Endothelial cell of umbilical vein (primary cell): ENCODE data around the gene SCYL2. TPM values are rescaled to one million over a fixed set of nuclear protein-coding genes. Genes with fewer than 3 reads are reported as not detected.

ENCODE experiments used
- BruUV-seq: library from RNA; stranded (reverse); fragments of 400-500 nt; replicated peaks from 2 replicates; lab custom pipeline; 2021; lab: Mats Ljungman, UMichigan
- CTCF ChIA-PET: fragments of 300-600, 350-600 bp; sonication (Branson Sonifier 250); formaldehyde crosslinking; loops from one replicate; lab custom pipeline; 2021; ENCODE audit warnings: antibody characterized with exemption, inconsistent platforms; lab: Charles Lee
- POLR2A ChIA-PET: fragments of 300-600, 350-600 bp; sonication (Branson Sonifier 250); formaldehyde crosslinking; loops from one replicate; lab custom pipeline; 2021; ENCODE audit warnings: antibody characterized with exemption, inconsistent platforms; lab: Charles Lee
- DNase-seq: peaks from one replicate; pipeline ENCODE4 v3.0.0-alpha.2; 2011; ENCODE audit warnings: low read depth, low spot score
- FAIRE-seq: peaks from 2 replicates; lab custom pipeline; 2011; peaks lifted over from hg19 to GRCh38; lab: Jason Lieb, UNC
- H2AFZ ChIP-seq: 2 replicates; pipeline ENCODE4 v1.6.0; 2012; ENCODE audit warnings: low read depth, low read length, control low read depth, inconsistent platforms
- H3K27ac ChIP-seq: 2 replicates; pipeline ENCODE4 v1.5.1; 2011; ENCODE audit warnings: low read depth, mild to moderate bottlenecking, control low read depth, low read length, moderate library complexity; ENCODE audit not compliant: insufficient read depth
- H3K27me3 ChIP-seq, 2 experiments: 2 replicates each; pipeline versions ENCODE4 v1.6.0 to v1.6.1; 2011; ENCODE audit warnings: low read length in 2 of 2, mixed read lengths in 1 of 2; ENCODE audit not compliant: control insufficient read depth in 2 of 2, insufficient read depth in 2 of 2
- H3K36me3 ChIP-seq, 2 experiments: 2 replicates in 1 of 2; 3 replicates in 1 of 2; pipeline ENCODE4 v1.5.1; 2011; ENCODE audit warnings: low read length in 2 of 2, mild to moderate bottlenecking in 1 of 2, moderate library complexity in 1 of 2; ENCODE audit not compliant: control insufficient read depth in 2 of 2, insufficient read depth in 2 of 2; ENCODE audit errors: extremely low read depth in 1 of 2
- H3K4me1 ChIP-seq: 3 replicates; pipeline ENCODE4 v1.5.1; 2011; ENCODE audit warnings: mild to moderate bottlenecking, low read length; ENCODE audit not compliant: control insufficient read depth, insufficient read depth; ENCODE audit errors: extremely low read depth
- H3K4me2 ChIP-seq: 2 replicates; pipeline ENCODE4 v1.6.1; 2011; ENCODE audit warnings: low read length, control low read depth, mixed read lengths; ENCODE audit not compliant: insufficient read depth
- H3K4me3 ChIP-seq, 3 experiments: fragments of 200-600 bp in 1 of 3; sonication (generic), shearing (Covaris generic) in 1 of 3; replicated peaks in 1 of 3; 2 replicates each; pipeline ENCODE4 v1.5.1; 2011 to 2016; ENCODE audit warnings: control low read depth in 3 of 3, low read length in 3 of 3, mild to moderate bottlenecking in 2 of 3, inconsistent platforms in 1 of 3, low read depth in 1 of 3, moderate library complexity in 1 of 3; ENCODE audit not compliant: insufficient read depth in 1 of 3
- H3K79me2 ChIP-seq: 2 replicates; pipeline ENCODE4 v1.6.0; 2012; ENCODE audit warnings: low read length, inconsistent platforms; ENCODE audit not compliant: control insufficient read depth, insufficient read depth
- H3K9ac ChIP-seq: replicated peaks from 2 replicates; pipeline ENCODE3; 2011; ENCODE audit warnings: low read length, control low read depth; ENCODE audit not compliant: insufficient read depth; ENCODE audit errors: extremely low read depth
- H3K9me1 ChIP-seq: replicated peaks from 3 replicates; pipeline ENCODE4 v1.6.0; 2011; ENCODE audit warnings: mild to moderate bottlenecking, low read length; ENCODE audit not compliant: control insufficient read depth, insufficient read depth; ENCODE audit errors: extremely low read depth
- H3K9me3 ChIP-seq: replicated peaks from 2 replicates; pipeline ENCODE4 v1.5.1; 2012; ENCODE audit warnings: low read length, inconsistent platforms; ENCODE audit not compliant: control insufficient read depth, insufficient read depth
- H4K20me1 ChIP-seq: replicated peaks from 2 replicates; pipeline ENCODE3; 2011; ENCODE audit warnings: mild to moderate bottlenecking, low read length; ENCODE audit not compliant: control insufficient read depth, insufficient read depth; ENCODE audit errors: extremely low read depth
- EZH2 ChIP-seq: IDR thresholded peaks from 2 replicates; pipeline ENCODE4 v1.6.1; 2012; ENCODE audit warnings: borderline replicate concordance, low read depth, mild to moderate bottlenecking, moderate library complexity, low read length, inconsistent platforms; ENCODE audit not compliant: severe bottlenecking
- FOS ChIP-seq: IDR thresholded peaks from 2 replicates; pipeline ENCODE4 v1.6.1; 2011; ENCODE audit warnings: mild to moderate bottlenecking, low read length, moderate library complexity, borderline replicate concordance; ENCODE audit not compliant: insufficient read depth
- GATA2 ChIP-seq: IDR thresholded peaks from 2 replicates; pipeline ENCODE4 v1.7.0; 2011; ENCODE audit warnings: low read depth, mild to moderate bottlenecking, moderate library complexity, mixed read lengths, low read length; ENCODE audit not compliant: insufficient read length, insufficient read depth
- JUN ChIP-seq: IDR thresholded peaks from 2 replicates; pipeline ENCODE4 v1.6.1; 2011; ENCODE audit warnings: borderline replicate concordance, low read depth; ENCODE audit not compliant: insufficient read length, insufficient read depth
- MYC ChIP-seq: IDR thresholded peaks from one replicate; pipeline ENCODE4 v1.6.1; 2011; ENCODE audit warnings: mild to moderate bottlenecking, low read depth, low read length
- POLR2A ChIP-seq: IDR thresholded peaks from 2 replicates; pipeline ENCODE4 v1.6.1; 2012; ENCODE audit warnings: low read depth, mild to moderate bottlenecking, control low read depth, low read length
- POLR2AphosphoS5 ChIP-seq: IDR thresholded peaks from 2 replicates; pipeline ENCODE4 v1.6.1; 2012; ENCODE audit warnings: low read depth, mild to moderate bottlenecking, control low read depth, low read length, moderate library complexity; ENCODE audit not compliant: insufficient read depth
- dilution Hi-C: fragments of 300-500 bp; cut with MboI; formaldehyde crosslinking; loops from one replicate; pipeline ENCODE4 v1.15.0; 2019; ENCODE audit warnings: low sequenced_read_pairs; ENCODE audit not compliant: extremely low pct_ligation_motif_present
- intact Hi-C: fragments of 100-400 bp; cut with micrococcal nuclease; formaldehyde crosslinking; loops from one replicate; pipeline ENCODE4 v1.10.0; 2022
- polyA plus RNA-seq, 4 experiments: library from polyadenylated mRNA; depleted of rRNA in 3 of 4; stranded (reverse) in 3 of 4; unstranded in 1 of 4; fragments of >200 nt; gene quantifications; 2 replicates each; pipeline versions ENCODE4 v1.2.1 to v1.2.3, GENCODE V29; 2011 to 2012; ENCODE audit warnings: missing spikeins in 1 of 4
- total RNA-seq: library from RNA; stranded (reverse); gene quantifications from 2 replicates; pipeline ENCODE4 v1.2.3, GENCODE V29; 2021
- TF ChIP-seq, protein P1 (sequence below): IDR thresholded peaks from 2 replicates; pipeline ENCODE4 v1.6.1; 2011; ENCODE audit not compliant: insufficient read depth, insufficient read length
- TF ChIP-seq, protein P2 (sequence below), 2 donors: IDR thresholded peaks; 1 replicate in 1 of 2; 2 replicates in 1 of 2; pipeline ENCODE4 v1.5.1; 2011; ENCODE audit warnings: low read length in 2 of 2, mild to moderate bottlenecking in 2 of 2, moderate library complexity in 2 of 2, control low read depth in 1 of 2, inconsistent platforms in 1 of 2, low read depth in 1 of 2; ENCODE audit not compliant: insufficient read depth in 1 of 2; ENCODE audit errors: extremely low read depth in 1 of 2

SCYL2 gene
- total and polyA plus RNA-seq, 2 donors (not counting 3 experiments of a cell fraction or from before 2014, with no cell fraction given) = 12.5 to 41.4 TPM

DNA sequence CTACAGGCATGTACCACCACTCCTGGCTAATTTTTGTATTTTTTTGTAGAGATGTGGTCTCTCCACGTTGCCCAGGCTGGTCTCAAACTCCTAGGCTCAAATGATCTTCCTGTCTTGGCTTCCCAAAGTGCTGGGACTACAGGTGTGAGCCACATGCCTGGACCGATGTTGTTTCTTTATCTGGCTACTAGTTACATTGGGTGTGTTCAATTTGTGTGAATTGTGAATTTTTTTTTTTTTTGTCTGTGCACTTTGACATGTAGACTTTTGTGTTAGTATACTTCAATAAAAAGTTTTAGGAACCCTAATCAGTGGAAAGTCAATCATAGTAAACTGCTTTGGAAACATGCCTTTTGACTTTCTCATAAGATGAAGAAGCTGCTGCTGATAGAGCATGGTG lies 65.9 kb downstream of the SCYL2 start:
- no peak overlapping the region for H3K9ac ChIP-seq
- H4K20me1 ChIP-seq = no peaks in the 10 kb centered on the region
- H3K4me3 ChIP-seq = no peak overlapping the region
- no peaks in the 10 kb centered on the region for H3K9me3 ChIP-seq
- no peaks in the 10 kb centered on the region for H3K9me1 ChIP-seq
- no peaks in the 10 kb centered on the region for H3K27me3 ChIP-seq
- BruUV-seq = no TSS peak
- H3K27ac ChIP-seq = no peak overlapping the region
- TF ChIP-seq POLR2A = no peak
- TF ChIP-seq MYC = no peak
- no peak for TF ChIP-seq JUN
- TF ChIP-seq FOS = no peak
- TF ChIP-seq, protein P1, sequence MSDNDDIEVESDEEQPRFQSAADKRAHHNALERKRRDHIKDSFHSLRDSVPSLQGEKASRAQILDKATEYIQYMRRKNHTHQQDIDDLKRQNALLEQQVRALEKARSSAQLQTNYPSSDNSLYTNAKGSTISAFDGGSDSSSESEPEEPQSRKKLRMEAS = no peak
- no peak for TF ChIP-seq EZH2
- TF ChIP-seq, protein P2, sequence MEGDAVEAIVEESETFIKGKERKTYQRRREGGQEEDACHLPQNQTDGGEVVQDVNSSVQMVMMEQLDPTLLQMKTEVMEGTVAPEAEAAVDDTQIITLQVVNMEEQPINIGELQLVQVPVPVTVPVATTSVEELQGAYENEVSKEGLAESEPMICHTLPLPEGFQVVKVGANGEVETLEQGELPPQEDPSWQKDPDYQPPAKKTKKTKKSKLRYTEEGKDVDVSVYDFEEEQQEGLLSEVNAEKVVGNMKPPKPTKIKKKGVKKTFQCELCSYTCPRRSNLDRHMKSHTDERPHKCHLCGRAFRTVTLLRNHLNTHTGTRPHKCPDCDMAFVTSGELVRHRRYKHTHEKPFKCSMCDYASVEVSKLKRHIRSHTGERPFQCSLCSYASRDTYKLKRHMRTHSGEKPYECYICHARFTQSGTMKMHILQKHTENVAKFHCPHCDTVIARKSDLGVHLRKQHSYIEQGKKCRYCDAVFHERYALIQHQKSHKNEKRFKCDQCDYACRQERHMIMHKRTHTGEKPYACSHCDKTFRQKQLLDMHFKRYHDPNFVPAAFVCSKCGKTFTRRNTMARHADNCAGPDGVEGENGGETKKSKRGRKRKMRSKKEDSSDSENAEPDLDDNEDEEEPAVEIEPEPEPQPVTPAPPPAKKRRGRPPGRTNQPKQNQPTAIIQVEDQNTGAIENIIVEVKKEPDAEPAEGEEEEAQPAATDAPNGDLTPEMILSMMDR (IDR thresholded peaks at IDR 0.05; ENCODE audit: extremely low read depth in 1 of 2, insufficient read depth in 1 of 2, low read depth in 1 of 2, low read length in 2 of 2) = no peak
- no peak for TF ChIP-seq POLR2AphosphoS5
- no peak for TF ChIP-seq GATA2
- FAIRE-seq (no peak), DNase-seq (no peak)
- dilution Hi-C loops (no loop called here), intact Hi-C loops (no loop called here)
- CTCF ChIA-PET = no interaction called here
- peaks cover 3 to 5% of the 10 kb centered on the region in 2 experiments for H3K36me3 ChIP-seq
- no peaks in the 10 kb centered on the region for H3K79me2 ChIP-seq
- H2AFZ ChIP-seq = no peak overlapping the region
- no peaks in the 10 kb centered on the region for H3K4me1 ChIP-seq
- POLR2A ChIA-PET = interaction anchor here (0.7 kb wide), 1 partner anchor 14 kb away, joined by 3 read pairs; no protein-coding TSS in a partner anchor
- no peak overlapping the region for H3K4me2 ChIP-seq
